Measurements from ENCODE around the gene IDH2.
"Not testable (repeated sequence)": the region's sequence is repeated elsewhere in the genome, so short reads cannot be mapped to it uniquely, and the experiment has no call there.

Gene IDH2

DNA sequence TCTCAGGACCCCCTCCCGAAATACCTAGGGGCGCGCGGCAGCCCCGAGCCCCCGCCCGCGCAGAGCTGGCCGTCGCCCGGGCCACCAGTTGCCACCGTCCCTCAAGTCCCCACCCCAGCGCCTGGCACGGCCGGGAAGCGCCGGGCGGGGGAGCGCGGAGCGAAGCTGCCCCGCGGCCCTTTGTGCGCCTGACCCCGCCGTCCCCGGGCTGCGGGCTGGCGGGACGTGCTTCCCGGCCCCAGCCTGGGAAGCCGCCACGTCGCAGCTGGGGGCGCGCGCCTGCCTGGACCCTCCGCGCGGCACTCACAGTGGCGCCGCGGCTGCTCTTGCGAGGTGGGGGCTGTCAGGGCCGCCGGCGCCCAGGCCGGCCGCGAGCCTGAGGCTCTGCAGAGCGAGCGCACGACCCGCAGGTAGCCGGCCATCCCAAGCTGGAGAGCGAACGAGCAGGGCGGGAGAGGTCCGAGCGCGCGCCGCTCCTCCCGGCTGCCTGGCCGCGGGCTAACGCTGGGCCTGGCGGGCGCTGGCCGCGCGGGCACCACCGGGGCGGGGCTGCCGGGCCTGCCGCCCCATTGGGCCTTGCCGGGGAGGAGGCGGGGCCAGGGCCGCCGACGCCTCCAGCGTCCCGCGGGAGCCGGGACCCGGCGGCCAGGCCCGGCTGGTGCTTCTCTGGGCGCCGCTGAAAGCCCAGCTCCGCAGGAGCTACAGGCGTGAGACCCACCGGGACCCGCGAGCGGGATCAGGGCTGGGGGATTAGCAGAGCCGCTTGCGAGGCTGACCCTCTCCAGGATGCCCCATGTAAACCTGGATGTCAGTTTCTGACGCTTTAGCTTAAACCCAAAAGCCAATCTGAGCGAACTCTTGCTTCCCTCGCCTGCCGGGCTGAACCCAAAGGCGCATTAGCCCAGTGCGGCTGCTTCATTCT, at the start of gene IDH2:
Gene IDH2, minus strand, starts transcription at position 500 of the 922 bp plus-strand sequence. Its CDS starts 78 bp downstream, at position 422.
- peak; percentile 66 for DNase-seq

GRCh38 chr15:90150551-90150950, 48.3 kb upstream of the IDH2 start:
- DNase-seq: not testable (repeated sequence)

GRCh38 chr15:90149609-90150340, 47.5 kb upstream of the IDH2 start:
- DNase-seq: no peak

DNA sequence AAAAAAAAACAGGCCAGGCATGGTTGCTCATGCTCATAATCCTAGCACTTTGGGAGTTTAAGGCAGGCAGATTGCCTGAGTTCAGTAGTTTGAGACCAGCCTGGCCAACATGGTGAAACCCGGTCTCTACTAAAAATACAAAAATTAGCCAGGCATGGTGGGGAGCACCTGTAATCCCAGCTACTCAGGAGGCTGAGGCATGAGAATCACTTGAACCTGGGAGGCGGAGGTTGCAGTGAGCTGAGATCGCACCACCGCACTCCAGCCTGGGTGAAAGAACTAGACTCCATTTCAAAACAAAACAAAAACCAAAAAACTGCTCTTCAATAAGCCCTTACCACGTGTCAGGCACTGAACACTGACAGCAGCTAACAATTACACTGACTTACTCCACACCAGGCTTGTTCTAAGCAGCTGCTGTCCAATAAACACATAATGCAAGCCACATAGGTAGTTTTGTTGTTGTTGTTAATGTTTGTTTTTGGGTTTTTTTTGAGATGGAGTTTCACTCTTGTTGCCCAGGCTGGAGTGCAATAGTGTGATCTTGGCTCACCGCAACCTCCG, 44.0 kb upstream of the IDH2 start:
- DNase-seq: not testable (repeated sequence)

- DNase-seq: no peak
These were observed 43.5 kb upstream of the IDH2 start for GRCh38 chr15:90145761-90146160.

DNA sequence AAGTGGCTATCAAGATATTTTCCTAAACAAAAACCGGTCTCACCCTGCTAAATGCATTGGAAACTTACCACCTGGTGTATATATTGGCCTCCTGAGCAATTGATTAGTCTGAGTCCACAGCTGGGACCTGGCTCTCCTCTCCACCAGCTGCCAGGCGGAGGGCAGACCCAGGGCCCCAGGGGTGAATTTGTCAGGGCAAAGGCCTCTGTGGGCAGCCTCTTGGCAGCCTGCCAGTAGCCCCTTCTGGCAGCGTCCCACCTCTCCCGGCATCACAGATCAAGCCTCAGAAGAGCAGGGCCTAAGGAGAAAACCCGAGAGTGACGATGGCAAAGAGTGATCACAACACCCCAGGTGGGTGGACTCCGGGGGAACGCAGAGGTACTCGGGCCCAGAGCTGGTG, 43.0 kb upstream of the IDH2 start:
- DNase-seq: no peak

DNA sequence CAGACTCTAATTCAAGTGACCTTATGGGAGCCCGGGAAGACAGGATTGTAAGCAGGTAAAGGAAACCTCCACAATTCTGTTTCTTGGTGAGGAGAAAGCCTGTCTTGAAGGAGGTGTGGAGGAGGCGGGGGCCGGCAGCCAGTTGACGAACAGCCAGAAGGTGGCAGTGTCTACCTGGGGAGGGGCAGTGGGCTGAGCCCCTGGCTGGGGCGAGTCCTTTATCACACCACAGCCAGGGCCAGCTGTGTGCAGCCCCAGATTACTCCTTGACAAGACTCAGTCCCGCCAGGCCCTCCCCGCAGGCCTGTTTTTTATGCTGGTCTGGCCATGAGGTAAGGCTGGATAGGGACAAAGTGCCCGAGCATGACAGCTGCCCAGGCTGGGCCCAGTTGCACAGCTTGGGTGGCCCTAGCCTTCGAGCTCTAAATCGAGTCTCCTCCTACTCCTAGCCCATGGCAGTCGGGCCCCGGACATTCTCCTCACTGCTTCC, 40.9 kb upstream of the IDH2 start:
- peak; percentile 55 for DNase-seq

GRCh38 chr15:90142216-90143165, 40.2 kb upstream of the IDH2 start:
- DNase-seq: peak; percentile 33

DNA sequence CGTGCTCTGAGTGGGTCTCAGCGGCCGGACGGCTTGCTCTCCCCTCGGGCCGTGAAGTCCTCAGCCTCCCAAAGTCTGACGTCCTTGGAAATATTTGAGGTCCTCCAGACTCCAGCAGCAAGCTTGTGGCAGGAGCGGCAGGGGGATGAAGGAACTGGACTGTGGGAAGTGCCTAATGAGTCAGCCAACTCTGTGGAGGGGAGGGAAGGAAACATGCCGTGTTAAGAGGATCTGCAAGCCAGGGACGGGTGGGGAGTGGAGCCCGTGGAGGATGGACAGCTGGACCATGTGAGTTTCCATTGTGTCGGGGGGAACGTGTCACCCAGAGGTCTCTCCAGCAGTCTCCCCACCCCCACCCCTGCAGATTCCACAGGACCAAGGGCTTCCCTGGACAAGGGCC, 39.4 kb upstream of the IDH2 start:
- DNase-seq: no peak

DNA sequence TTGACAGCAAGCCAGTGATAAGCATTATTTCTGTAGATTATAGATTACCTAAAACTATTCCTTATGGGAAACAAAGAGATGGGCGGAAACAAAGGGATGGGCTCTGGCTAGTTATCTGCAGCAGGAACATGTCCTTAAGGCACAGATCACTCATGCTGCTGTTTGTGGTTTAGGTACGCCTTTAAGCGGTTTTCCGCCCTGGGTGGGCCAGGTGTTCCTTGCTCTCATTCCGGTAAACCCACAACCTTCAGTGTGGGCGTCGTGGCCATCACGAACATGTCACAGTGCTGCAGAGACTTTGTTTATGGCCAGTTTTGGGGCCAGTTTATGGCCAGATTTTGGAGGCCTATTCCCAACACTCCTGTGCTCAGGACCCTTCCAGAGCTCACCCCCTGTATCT, 37.3 kb upstream of the IDH2 start:
- DNase-seq: not testable (repeated sequence)

DNA sequence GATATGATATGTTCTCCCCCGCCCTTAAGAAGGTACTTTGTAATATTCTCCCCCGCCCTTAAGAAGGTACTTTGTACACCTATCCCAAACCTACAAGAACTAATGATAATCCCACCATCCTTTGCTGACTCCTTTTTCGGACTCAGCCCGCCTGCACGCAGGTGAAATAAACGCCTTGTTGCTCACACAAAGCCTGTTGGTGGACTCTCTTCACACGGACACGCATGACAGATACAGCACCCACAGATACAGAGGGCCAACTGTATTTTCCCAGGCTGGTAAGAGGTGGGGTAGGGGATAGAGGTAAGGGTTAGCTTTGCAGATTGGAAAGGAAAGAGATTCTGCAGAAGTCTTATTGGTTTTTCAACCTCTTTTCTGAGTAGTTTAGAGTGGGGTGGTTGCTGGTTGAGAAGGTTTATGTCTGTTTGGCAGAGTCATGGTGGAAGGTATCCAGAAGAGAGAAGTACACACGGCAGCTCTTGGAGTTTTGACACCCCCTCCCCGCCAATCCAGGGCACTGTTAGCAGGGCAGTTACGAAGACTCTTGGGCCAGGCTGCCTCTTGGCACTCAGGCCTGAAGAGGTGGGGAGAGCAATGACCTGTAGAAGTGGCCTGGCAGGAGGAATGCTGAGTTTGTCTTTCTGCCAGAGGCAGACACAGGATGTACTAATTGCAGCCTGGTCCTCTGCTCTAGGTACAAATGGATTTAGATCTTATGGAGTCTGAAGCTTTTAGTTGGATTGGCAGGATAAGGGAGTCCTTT, 36.0 kb upstream of the IDH2 start:
- DNase-seq: no peak

DNA sequence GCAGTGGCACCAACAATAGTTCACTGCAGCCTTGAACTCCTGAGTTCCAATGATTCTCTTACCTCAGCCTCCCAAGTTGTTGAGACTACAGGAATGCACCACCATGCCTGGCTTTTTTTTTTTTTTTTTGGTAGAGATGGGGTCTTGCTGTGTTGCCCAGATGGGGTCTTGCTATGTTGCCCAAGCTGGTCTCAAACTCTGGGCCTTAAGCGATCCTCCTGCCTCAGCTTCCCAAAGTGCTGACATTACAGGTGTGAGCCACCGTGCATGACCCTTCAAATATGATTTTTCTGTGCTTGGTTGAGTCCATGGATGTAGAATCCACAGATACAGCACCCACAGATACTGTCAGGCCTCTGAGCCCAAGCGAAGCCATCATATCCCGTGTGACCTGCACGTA, 30.2 kb upstream of the IDH2 start:
- no peak for DNase-seq

- DNase-seq: no peak
These were observed 29.6 kb upstream of the IDH2 start for GRCh38 chr15:90131848-90132247.

DNA sequence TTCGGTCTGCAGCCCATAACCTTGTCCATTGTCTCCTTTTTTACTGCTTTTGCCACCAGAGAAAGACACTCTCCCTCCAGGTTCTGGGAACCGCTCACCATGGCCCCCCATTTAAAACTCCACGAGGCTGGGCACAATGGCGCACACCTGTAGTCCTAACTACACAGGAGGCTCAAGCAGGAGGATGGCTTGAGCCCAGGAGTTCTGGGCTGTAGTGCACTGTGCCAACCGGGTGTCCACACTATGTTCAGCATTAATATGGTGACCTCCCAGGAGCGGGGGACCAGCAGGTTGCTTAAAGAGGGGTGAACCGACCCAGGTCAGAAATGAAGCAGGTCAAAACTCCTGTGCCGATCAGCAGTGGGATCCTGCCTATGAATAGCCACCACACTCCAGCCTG, 28.0 kb upstream of the IDH2 start:
- DNase-seq: no peak

GRCh38 chr15:90126596-90127435, 24.5 kb upstream of the IDH2 start:
- DNase-seq: no peak

DNA sequence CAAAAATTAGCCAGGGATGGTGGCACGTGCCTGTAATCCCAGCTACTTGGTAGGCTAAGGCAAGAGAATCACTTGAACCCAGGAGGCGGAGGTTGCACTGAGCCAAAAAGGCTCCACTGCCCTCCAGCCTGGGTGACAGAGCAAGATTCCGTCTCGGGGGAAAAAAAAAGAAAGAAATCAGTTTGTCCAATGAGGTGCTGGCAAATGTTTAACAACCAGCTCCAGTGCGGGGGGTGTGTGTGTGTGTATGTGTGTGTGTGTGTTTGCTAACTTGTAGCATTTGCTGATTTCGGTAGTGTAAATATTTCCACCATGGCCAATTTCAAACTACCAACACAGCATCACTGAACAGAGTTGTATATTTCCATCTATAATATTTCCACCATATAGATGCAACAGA, 23.8 kb upstream of the IDH2 start:
- DNase-seq: no peak

DNA sequence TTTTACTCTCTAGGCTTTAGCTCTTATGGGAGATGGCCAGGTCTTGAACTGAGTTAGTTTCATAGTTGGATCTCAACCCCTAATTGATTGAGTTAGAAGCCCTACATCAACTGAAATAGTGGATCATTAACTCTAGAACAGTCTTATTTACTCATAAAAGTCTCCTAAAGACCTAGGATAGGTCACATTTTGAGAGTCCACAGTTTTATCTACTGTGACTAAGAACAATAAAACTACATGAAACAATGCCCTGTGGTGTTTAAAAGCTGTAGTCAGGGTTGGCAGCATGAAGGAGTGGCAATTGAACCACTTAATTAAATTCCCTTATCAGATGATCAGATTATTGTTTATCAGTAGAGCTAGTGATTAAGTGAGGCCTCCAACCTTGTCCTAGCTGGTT, 22.2 kb upstream of the IDH2 start:
- DNase-seq: no peak

GRCh38 chr15:90121086-90121485, 18.8 kb upstream of the IDH2 start:
- no peak for DNase-seq

- DNase-seq: no peak
These were observed 17.1 kb upstream of the IDH2 start for GRCh38 chr15:90119367-90119766.

GRCh38 chr15:90115783-90116182, 13.5 kb upstream of the IDH2 start:
- DNase-seq: no peak

- DNase-seq: no peak
These were observed 12.2 kb upstream of the IDH2 start for GRCh38 chr15:90114451-90114901.
